Activated CD4-positive, alpha-beta T cell treated with anti-CD3 and anti-CD28 coated beads, Interleukin-2, amount 50 U/mL, for 24 hours (primary cell): ENCODE measurements around the gene NAPG.
A peak's percentile ranks its signal among the peaks of the same experiment; 100 is the strongest.
"Not testable (repeated sequence)": the region's sequence is repeated elsewhere in the genome, so short reads cannot be mapped to it uniquely, and the experiment has no call there.

Experiments used
- DNase-seq, 2 donors: peaks; one replicate each; pipeline ENCODE4 v3.0.0-alpha.2; 2020; ENCODE audit warnings: low read depth in 1 of 2, low spot score in 1 of 2

Gene NAPG

DNA sequence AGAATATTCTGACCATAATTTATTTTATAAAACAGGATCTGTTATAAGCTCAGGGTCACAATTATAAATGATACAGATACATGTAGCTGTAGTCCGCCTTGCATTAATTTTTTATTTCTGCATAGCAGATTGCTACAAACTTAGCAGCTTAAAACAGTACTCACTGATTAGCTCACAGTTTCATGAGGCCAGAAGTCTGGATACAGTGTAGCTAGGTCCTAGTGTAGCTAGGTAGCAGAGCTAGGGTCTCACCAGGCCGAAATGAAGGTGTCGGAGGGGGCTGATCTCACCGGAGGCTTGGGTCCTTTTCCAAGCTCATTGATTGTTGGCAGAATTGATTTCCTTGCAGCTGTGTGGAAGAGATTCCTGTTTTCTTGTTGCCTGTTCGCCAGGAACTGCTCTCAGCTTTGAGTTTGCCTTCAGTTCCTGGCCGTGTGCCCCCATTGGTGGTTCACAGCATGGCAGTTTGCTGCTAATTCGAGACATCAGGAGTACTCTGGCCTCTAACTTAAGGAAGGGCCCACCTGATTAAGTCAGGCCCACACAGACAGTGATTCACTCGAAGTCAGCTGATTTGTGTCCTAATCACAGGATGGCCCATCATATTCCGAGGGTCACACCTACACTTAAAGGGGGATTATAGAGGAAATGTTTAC, 18.4 kb downstream of the NAPG start:
- no peak for DNase-seq

DNA sequence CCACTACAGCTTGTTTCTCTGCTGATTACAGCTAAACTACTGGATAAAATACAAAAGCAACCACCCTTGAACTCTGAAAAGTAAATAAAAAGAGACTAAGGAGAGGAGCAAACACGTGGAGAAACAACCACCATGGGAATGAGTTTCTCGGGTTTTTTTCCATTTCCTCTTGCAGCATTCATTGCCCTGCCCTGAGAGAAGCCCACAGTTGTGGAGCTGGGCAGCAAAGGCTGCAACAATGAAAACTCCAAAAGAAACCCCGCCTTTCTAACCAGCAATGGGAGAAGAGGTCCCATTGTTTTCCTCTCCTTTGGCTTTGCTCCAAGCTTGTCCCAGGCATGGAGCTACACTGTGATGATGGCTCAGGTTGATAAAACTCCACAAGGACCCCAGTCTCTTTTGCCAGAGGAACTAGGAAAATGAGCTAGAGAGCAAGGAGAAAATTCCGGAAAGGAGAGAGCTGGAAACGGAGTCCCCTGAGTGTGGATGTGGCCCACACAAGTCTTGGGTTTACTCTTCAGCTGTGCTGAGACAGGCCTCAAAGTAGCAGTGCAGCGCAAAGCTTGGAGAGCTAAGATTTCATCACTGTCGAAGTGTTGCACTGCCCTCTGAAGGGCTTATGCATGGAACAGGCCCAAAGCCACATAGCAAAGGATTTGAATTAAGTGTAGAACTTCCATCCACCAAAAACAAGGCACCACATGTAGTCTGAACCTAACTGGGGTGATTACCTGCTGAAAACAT, 20.9 kb downstream of the NAPG start:
- DNase-seq = no peak

DNA sequence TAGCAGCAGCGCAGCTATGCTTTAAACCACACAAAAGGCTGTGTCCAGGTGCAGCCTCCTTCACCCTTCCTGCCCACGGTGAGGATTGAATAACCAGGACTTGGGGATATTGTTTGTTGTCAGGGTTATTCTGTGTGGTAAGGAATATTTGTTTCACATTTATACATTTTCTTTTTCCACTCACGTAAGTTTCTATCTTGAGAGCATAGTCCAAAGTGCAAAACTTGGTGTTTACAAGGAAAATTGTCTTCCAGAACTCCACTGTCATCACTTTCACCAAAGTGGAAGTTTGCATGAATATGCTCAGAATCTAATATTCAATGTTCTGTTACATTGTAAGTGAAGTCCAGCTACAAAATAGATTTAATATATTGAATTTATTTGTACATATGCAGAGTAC, 26.4 kb downstream of the NAPG start:
- no peak for DNase-seq

DNA sequence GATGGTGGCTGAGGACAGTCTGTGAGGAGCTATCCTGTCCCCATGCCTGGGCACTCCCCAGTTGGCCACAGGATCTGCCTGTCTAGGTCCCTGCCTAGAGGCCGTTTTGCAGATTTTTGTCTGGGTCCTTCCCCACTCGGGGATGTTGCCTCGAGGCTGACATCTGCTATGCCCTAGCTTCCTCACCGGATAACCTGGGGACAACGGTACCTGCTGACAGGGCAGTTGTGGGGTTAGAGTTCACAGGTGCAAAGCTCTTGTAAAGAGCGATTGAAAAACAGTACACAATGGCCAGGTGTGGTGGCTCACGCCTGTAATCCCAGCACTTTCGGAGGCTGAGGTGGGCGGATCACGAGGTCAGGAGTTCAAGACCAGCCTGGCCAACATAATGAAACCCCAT, 30.4 kb downstream of the NAPG start:
- not testable (repeated sequence) for DNase-seq

DNA sequence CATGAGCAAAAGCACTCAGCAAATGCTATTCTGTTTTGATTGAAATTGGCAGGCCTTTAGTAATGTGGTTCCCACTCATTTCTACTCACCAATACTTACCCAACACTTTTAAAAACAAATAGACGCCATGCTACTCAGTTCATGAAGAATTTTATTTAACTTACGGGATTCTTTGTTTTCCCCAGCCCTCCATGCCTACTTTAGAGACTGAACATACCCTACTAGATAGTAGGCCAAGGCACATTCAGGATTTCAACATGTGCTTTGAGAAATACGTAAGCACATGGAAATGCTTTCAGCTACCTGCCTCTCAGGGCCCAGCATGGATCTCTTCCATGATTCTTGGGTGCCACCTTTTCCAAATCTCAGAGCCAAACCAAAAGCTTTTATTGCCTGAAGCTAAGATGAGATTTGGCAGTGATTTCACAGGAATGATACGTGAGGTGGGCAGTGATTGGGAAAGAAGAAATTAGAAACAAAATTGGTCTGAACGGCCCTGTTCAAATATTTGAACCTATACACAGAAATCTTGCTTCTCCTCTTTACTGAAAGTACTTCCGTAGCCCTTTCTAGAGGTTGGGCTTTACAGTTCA, 31.4 kb downstream of the NAPG start:
- no peak for DNase-seq

DNA sequence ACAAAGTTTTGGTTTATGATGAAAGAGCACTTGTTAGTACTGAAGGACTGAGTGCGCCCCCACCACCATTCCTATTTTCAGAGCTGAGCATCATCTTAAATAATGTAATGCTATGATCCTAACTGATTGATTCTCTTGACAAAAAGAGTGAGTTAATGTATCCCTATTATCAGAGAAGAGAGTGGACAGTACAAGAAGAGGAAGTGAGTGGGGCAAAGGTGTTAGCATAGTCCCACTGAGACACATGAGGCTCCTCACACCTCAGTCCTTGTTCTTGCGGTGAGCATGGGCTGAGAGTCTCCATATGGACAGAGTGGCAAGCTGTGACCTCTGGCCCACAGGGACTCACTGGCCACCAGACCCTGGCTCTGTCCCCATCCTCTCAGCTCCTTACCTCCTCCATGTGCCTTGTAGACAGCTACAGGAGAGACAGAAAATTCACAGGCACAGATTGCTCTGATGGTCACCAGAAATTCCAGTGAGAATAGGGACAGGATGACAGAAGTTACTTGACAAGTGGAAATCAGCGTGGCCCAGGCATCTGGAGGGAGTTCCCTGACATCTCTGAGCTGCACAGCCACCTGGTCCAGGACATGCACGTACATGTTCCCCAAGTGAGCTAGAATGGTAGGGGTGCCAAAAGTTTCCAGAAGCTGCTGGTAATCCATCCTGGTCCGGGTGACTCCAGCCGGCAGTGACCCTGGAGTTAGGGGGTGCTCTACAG, 32.6 kb downstream of the NAPG start:
- no peak for DNase-seq

DNA sequence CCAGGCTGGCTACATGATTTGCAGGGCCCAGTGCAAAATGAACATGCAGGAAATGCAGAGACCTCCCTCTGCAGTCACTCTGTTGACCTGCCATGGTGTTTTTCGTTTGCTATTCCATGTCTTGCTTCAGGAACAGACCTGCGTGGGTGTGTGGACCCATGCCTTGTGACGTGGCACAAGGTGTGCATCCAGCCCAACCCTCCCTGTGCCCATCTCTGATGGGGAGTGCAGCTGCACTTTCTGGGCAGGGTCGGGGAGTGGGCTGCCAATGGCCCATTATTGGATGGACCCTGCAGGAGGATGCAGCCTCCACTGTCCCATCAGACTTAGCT, 33.1 kb downstream of the NAPG start:
- DNase-seq = no peak

DNA sequence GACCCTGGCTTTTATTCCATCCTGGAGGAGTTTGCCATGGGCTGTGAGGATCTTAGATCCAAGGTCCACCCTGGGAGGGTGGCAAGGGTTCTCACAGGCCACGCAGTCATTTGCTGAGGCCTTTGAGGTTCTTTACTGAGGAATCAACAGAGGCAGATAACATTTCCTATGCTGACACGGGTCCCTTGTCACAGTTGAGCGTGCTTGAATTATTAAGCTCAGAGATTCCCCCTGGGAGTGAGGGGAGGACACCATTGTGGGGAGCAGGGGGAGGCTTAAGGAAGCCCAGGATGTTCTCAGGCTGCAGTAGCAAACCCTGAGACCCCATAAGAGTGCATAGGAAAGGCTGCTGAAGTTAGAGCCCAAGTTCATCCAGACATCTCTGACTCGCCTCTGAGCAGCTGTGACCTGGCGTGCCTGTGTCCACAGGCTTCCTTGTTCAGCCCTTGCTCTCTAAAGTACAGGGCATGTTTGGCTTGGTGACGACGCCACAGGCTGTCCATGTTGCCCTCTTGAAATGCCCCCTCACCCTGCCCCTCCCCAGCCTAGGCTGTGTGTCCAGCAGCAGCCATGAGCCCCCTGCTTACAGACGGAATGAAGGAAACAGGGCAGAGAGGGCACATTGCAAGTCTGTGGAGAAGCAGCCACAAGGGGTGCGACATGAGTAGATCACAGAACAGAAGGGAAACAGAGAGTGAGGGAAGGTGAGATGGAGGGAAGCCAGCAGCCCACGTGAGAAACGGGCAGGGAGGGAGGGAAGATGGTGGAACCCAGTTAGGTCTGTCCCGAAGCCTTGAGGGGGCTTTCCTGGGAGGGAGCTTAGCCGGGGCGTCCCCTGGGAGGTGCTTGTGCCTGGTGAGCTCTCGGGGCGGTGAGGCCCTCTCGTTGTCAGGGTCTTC, 34.0 kb downstream of the NAPG start:
- no peak for DNase-seq

DNA sequence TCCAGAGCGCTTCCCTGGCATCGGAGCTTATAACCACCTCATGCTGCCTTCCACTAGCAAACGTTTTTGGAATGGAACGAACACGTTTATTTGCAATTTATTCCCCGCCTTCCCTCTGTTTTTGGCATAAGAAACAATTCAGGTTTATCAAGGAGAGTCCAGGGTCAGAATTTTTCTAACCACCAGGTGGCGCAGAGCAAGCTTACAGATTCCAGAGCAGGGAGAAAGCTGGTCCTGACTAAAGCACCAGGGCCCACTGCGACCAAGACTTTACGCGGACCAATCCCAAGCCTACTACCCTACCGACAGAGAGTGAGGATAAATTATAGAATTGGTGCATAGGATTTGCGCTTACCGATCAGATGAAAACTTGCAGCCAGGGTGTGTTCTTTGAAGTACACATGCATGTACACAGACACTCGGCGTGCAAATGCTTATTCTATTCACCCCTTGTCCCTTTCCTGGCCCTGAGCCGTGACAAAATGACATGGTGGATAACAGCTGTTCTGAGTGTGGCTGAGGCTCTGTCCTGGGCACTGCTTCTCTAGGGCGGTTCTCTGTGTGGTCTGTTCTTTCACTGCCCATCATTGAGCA, 34.7 kb downstream of the NAPG start:
- peak; percentile 36 to 52 for DNase-seq

DNA sequence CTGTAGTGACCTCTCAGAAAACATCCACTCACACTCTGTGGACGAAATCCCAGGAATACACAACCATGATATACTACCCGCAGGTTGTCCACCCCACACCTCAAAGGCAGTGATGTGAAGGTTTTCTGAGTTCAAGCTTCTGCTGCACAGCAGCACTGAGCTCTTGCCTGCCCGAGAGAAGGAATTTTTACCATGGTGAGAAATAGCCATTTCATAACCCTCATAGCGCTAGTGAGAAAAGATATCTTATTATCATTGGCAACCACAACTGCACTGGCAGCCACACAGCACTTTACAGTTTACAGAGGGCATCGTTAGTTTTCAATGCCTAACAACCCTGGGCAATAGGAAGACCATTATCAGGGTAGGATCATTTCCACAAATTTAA, 36.9 kb downstream of the NAPG start:
- no peak for DNase-seq

DNA sequence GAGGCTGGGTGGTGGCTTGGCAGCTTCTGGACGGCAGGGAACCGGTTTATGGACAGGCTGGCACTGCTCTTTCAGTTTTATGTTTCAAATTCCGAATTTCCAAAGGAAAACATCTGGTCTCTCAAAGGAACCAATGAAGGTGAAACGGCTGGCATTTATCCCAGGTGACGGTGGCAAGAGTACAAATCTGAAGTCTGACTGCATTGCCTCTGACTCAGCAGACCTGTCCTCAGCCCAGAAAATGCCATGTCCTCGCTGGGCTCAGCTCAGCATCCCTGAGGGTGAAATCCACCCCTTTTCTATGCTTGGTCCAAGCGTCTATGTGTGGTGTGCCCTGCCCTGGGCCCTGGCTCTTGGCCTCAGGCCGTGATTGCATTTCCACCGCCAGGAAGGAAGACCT, 38.1 kb downstream of the NAPG start:
- no peak for DNase-seq

DNA sequence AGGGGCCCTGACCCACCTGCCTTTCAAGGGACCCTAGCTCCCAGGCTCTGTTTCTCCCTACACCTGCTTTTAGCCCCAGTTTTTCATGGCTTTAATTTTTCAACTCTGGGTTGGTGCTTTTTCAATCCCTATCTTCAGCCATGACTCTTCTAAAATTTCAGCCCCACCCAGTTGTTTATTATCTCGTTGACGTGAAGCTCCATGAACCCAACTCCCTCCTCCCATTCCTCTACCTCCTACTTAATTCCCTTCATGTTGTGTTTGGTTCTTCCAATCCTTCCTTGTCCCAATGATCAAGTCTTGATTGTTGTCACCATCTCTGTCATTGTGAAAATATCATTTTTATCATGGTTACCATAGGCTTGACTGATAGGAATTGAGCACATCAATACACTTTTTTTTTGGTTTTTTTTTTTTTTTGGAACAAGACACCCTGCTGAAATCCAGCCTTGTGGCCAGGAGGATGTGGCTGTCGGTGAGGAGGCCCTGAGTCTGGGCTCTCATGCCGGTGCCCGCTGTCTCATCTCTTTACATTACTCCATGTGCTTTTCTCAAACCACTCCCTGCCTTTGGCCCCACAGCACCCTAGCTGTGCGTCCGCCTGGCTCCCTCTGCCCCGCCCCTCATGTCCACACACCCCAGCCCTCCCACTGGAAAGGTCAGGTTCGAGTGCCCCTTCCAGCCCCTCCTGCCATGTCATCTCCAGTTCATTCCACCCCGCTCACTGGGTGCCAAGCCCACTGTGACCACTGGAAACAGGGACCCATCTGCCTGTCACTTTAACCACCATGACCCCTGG, 39.3 kb downstream of the NAPG start:
- no peak for DNase-seq

DNA sequence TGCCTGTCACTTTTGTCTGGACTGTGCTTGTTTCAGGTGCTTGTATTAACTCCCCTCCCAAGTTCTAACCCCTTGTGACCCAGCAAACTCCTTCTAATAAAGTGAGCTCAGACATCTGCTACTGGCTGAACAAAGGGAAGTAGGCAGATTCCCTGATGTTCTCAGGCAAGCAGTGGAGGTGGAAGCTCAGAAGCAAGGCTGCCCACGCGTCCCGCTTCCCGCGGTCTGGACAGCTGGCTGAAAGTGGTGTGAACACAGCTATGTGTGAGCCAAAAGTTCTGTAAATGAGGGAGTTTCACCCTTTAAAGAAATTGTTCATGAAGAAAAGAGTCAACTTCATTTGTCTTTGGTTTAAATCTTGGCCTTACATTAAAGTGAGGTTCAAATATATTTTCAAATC, 40.0 kb downstream of the NAPG start:
- DNase-seq = no peak

DNA sequence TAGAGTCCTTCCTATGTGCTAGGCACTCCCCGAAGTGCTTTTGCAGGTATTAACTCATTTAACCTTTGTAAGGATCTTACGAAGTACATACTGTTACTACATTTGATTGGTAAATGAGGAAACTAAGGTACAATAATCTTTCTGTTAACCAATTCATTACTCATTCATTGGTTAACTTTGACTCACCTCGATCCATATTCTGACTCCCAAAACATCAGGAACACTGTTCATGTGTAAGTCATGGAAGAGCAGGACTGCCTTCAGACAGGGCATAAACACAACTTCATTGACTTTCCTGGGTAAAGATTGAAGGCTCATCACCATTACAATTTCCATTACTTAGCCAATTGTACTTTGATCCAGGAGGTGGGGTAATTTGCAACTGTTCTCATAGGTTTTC, 40.6 kb downstream of the NAPG start:
- DNase-seq = no peak

DNA sequence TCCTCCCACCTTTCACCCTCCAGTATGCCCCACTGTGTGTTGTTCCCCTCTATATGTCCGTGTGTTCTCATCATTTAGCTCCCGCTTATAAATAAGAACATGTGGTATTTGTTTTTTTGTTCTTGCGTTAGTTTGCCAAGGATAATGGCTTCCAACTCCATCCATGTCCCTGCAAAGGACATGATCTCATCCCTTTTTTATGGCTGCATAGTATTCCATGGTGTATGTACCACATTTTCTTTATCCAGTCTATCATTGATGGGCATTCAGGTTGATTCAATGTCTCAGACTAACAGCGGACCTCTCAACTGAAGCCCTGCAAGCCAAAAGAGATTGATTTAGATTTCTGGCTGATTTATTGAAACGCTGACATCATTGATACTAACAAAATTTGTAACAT, 44.1 kb downstream of the NAPG start:
- not testable (repeated sequence) for DNase-seq

DNA sequence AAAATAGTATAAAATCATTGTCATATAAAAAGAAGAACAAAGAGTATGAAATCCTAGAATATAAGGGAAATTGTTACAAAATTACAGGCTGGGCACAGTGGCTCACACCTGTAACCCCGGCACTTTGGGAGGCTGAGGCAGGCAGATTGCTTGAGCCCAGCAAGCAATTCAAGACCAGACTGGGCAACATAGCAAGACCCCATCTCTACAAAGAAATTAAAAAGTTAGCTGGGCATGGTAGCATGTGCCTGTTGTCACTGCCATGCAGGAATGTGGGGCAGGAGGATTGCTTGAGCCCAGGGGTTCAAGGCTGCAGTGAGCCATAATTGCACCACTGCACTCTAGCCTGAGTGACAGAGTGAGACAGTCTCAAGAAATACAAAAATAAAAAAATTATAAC, 44.8 kb downstream of the NAPG start:
- no peak for DNase-seq

DNA sequence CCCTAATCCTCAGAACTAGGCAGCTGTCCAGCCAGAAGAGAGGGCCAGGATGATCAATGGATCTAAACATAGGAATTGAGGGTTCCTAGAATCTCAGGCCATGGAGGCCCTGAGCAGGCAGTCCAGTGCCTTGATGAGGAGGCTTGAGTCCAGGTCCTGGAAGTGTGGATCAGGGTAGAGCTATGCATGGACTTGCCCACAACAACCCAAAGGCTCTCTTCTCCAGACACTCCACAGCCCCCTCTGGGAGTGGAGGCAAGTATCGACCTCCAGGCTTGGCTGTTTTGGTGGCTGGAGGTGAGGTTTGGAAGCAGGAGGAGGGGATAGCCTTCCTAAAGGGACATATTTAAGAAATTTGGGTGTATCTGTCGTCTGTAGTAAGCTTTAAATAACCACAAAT, 45.7 kb downstream of the NAPG start:
- no peak for DNase-seq

DNA sequence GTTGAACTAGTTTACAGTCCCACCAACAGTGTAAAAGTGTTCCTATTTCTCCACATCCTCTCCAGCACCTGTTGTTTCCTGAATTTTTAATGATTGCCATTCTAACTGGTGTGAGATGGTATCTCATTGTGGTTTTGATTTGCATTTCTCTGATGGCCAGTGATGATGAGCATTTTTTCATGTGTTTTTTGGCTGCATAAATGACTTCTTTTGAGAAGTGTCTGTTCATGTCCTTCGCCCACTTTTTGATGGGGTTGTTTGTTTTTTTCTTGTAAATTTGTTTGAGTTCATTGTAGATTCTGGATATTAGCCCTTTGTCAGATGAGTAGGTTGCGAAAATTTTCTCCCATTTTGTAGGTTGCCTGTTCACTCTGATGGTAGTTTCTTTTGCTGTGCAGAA, 47.4 kb downstream of the NAPG start:
- not testable (repeated sequence) for DNase-seq

DNA sequence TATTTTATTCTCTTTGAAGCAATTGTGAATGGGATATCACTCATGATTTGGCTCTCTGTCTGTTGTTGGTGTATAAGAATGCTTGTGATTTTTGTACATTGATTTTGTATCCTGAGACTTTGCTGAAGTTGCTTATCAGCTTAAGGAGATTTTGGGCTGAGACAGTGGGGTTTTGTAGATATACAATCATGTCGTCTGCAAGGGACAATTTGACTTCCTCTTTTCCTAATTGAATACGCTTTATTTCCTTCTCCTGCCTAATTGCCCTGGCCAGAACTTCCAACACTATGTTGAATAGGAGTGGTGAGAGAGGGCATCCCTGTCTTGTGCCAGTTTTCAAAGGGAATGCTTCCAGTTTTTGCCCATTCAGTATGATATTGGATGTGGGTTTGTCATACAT, 48.6 kb downstream of the NAPG start:
- not testable (repeated sequence) for DNase-seq
